Lower leg skin (tissue), 3 donors: ENCODE results near the gene EVA1A.

Source experiments
- POLR2A ChIP-seq, 2 donors: fragments of 450-650 bp; IDR thresholded peaks; one replicate each; pipeline ENCODE4 v1.6.1; 2016 to 2017; ENCODE audit warnings: antibody characterized with exemption in 2 of 2, mild to moderate bottlenecking in 1 of 2, moderate library complexity in 1 of 2
- TF ChIP-seq, protein P1 (sequence below), 3 donors: fragments of 450-650 bp; IDR thresholded peaks; one replicate each; pipeline ENCODE4 v1.5.1; 2016; ENCODE audit warnings: antibody characterized with exemption in 3 of 3, mild to moderate bottlenecking in 3 of 3, moderate library complexity in 2 of 3

GRCh38 chr2:75586971-75587370, 26.2 kb upstream of the EVA1A start:
- TF ChIP-seq, protein P1, sequence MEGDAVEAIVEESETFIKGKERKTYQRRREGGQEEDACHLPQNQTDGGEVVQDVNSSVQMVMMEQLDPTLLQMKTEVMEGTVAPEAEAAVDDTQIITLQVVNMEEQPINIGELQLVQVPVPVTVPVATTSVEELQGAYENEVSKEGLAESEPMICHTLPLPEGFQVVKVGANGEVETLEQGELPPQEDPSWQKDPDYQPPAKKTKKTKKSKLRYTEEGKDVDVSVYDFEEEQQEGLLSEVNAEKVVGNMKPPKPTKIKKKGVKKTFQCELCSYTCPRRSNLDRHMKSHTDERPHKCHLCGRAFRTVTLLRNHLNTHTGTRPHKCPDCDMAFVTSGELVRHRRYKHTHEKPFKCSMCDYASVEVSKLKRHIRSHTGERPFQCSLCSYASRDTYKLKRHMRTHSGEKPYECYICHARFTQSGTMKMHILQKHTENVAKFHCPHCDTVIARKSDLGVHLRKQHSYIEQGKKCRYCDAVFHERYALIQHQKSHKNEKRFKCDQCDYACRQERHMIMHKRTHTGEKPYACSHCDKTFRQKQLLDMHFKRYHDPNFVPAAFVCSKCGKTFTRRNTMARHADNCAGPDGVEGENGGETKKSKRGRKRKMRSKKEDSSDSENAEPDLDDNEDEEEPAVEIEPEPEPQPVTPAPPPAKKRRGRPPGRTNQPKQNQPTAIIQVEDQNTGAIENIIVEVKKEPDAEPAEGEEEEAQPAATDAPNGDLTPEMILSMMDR (IDR thresholded peaks at IDR 0.05) = no peak
- TF ChIP-seq POLR2A (IDR thresholded peaks at IDR 0.05) = no peak
